ENCODE data around the gene ITGBL1. TPM values are rescaled to one million over a fixed set of nuclear protein-coding genes. Genes with fewer than 3 reads are reported as not detected.

ITGBL1 gene
- total RNA-seq, 4 donors from 2014 or later, result 0.27 to 2.6 (median 0.83) TPM; not detected in 1

- no peaks in the 10 kb centered on the region for H3K9me3 ChIP-seq
- no peaks in the 10 kb centered on the region for H3K27me3 ChIP-seq
- no peaks in the 10 kb centered on the region for H3K4me1 ChIP-seq
- TF ChIP-seq POLR2A (IDR thresholded peaks at IDR 0.05) (no peak), CTCF (IDR thresholded peaks at IDR 0.05) (no peak)
- H3K27ac ChIP-seq, result no peak overlapping the region
- no peak for DNase-seq
- no peaks in the 10 kb centered on the region for H3K36me3 ChIP-seq
- H3K4me3 ChIP-seq, result no peak overlapping the region
Observed at GRCh38 chr13:101647760-101648159, 195.3 kb downstream of the ITGBL1 start.

GRCh38 chr13:101648766-101649487 lies 196.5 kb downstream of the ITGBL1 start:
- DNase-seq, result no peak

GRCh38 chr13:101649488-101650126 lies 197.1 kb downstream of the ITGBL1 start:
- DNase-seq, result no peak
- Histone ChIP-seq H3K36me3 (no peaks in the 10 kb centered on the region), H3K4me3 (no peak overlapping the region), H3K27ac (no peak overlapping the region), H3K27me3 (no peaks in the 10 kb centered on the region), H3K9me3 (no peaks in the 10 kb centered on the region), H3K4me1 (no peaks in the 10 kb centered on the region)
- TF ChIP-seq CTCF (IDR thresholded peaks at IDR 0.05) (no peak), POLR2A (IDR thresholded peaks at IDR 0.05) (no peak)

More at GRCh38 chr13:101648766-101649487, 196.5 kb downstream of the ITGBL1 start:
- no peaks in the 10 kb centered on the region for H3K36me3 ChIP-seq
- no peaks in the 10 kb centered on the region for H3K4me1 ChIP-seq
- H3K27me3 ChIP-seq, result no peaks in the 10 kb centered on the region
- TF ChIP-seq CTCF (IDR thresholded peaks at IDR 0.05) (no peak), POLR2A (IDR thresholded peaks at IDR 0.05) (no peak)
- no peaks in the 10 kb centered on the region for H3K9me3 ChIP-seq
- H3K4me3 ChIP-seq, result no peak overlapping the region
- no peak overlapping the region for H3K27ac ChIP-seq

- Histone ChIP-seq H3K4me3 (no peak overlapping the region), H3K9me3 (no peaks in the 10 kb centered on the region), H3K36me3 (no peaks in the 10 kb centered on the region), H3K27ac (no peak overlapping the region), H3K27me3 (no peaks in the 10 kb centered on the region), H3K4me1 (no peaks in the 10 kb centered on the region)
- no peak for DNase-seq
- no peak for TF ChIP-seq CTCF (IDR thresholded peaks at IDR 0.05)
- no peak for TF ChIP-seq POLR2A (IDR thresholded peaks at IDR 0.05)
Observed at GRCh38 chr13:101654883-101655282, 202.4 kb downstream of the ITGBL1 start.

- Histone ChIP-seq H3K4me3 (no peak overlapping the region), H3K9me3 (no peaks in the 10 kb centered on the region), H3K27ac (no peak overlapping the region), H3K4me1 (no peaks in the 10 kb centered on the region), H3K27me3 (no peaks in the 10 kb centered on the region), H3K36me3 (no peaks in the 10 kb centered on the region)
- no peak for DNase-seq
- TF ChIP-seq POLR2A (IDR thresholded peaks at IDR 0.05) (no peak), CTCF (IDR thresholded peaks at IDR 0.05) (no peak)
Observed at GRCh38 chr13:101655435-101655834, 203.0 kb downstream of the ITGBL1 start.

Data from Peyer's patch (tissue), 4 donors.